H1 (cell line): ENCODE results near the gene TBX5. TPM values are rescaled to one million over a fixed set of nuclear protein-coding genes. Genes with fewer than 3 reads are reported as not detected.

Experiments used
- CHD2 ChIP-seq: IDR thresholded peaks from 2 replicates; pipeline ENCODE4 v1.6.1; 2012; ENCODE audit warnings: low read length, improper control_type of control experiment
- EGR1 ChIP-seq: IDR thresholded peaks from 2 replicates; pipeline ENCODE4 v1.6.1; 2011; ENCODE audit warnings: low read depth, low read length, borderline replicate concordance
- MAFK ChIP-seq: IDR thresholded peaks from 2 replicates; pipeline ENCODE4 v1.6.1; 2012; ENCODE audit warnings: low read depth, mild to moderate bottlenecking, improper control_type of control experiment, low read length
- RXRA ChIP-seq: IDR thresholded peaks from 2 replicates; pipeline ENCODE4 v1.6.1; 2011; ENCODE audit warnings: low read depth, mild to moderate bottlenecking, low read length, moderate library complexity; ENCODE audit not compliant: insufficient read depth
- SIN3A ChIP-seq, 2 experiments: IDR thresholded peaks in 1 of 2; conservative IDR thresholded peaks in 1 of 2; 2 replicates each; pipeline ENCODE4 v1.6.1; 2011 to 2012; ENCODE audit warnings: low read length in 2 of 2, improper control_type of control experiment in 1 of 2, low read depth in 1 of 2, mild to moderate bottlenecking in 1 of 2
- SRF ChIP-seq: IDR thresholded peaks from 2 replicates; pipeline ENCODE4 v1.6.1; 2011; ENCODE audit warnings: mild to moderate bottlenecking, low read depth, low read length, moderate library complexity
- SUZ12 ChIP-seq: fragments of 200-600 bp; sonication (generic); IDR thresholded peaks from 2 replicates; pipeline ENCODE4 v1.6.1; 2012; ENCODE audit warnings: mild to moderate bottlenecking, inconsistent platforms, low read length, moderate library complexity, mixed read lengths
- TAF7 ChIP-seq: optimal IDR thresholded peaks from 2 replicates; pipeline ENCODE3; 2011; ENCODE audit warnings: low read depth, mild to moderate bottlenecking, inconsistent platforms, low read length, moderate library complexity, borderline replicate concordance
- polyA plus RNA-seq, 7 experiments: library from polyadenylated mRNA; depleted of rRNA in 3 of 7; stranded (reverse) in 5 of 7; unstranded in 2 of 7; fragments of >200 nt in 5 of 7; fragments of 200-250 nt in 2 of 7; gene quantifications; 1 replicate in 5 of 7; 2 replicates in 1 of 7; 4 replicates in 1 of 7; pipeline versions ENCODE4 v1.2.1 to v1.2.3, GENCODE V29; 2011 to 2013; ENCODE audit warnings: missing spikeins in 2 of 7, mixed read lengths in 2 of 7
- total RNA-seq: library from RNA; stranded (reverse); fragmentation: NEBNext Ultra II Directional; extraction: Animal tissue kit (Norgen Biotek cat#: 25700); gene quantifications from 2 replicates; pipeline ENCODE4 v1.2.1, GENCODE V29; 2021
- TF ChIP-seq, protein P1 (sequence below): fragments of 300-600 bp; sonication (generic); IDR thresholded peaks from 2 replicates; pipeline ENCODE4 v1.7.1; 2012; ENCODE audit warnings: low read length, moderate library complexity, mild to moderate bottlenecking, inconsistent platforms; ENCODE audit not compliant: insufficient replicate concordance

The TBX5 gene
- total and polyA plus RNA-seq, 2 of the 8 experiments (the other 6 are each of a cell fraction or from before 2014, with no cell fraction given) = 0.05 TPM; not detected in 1

DNA sequence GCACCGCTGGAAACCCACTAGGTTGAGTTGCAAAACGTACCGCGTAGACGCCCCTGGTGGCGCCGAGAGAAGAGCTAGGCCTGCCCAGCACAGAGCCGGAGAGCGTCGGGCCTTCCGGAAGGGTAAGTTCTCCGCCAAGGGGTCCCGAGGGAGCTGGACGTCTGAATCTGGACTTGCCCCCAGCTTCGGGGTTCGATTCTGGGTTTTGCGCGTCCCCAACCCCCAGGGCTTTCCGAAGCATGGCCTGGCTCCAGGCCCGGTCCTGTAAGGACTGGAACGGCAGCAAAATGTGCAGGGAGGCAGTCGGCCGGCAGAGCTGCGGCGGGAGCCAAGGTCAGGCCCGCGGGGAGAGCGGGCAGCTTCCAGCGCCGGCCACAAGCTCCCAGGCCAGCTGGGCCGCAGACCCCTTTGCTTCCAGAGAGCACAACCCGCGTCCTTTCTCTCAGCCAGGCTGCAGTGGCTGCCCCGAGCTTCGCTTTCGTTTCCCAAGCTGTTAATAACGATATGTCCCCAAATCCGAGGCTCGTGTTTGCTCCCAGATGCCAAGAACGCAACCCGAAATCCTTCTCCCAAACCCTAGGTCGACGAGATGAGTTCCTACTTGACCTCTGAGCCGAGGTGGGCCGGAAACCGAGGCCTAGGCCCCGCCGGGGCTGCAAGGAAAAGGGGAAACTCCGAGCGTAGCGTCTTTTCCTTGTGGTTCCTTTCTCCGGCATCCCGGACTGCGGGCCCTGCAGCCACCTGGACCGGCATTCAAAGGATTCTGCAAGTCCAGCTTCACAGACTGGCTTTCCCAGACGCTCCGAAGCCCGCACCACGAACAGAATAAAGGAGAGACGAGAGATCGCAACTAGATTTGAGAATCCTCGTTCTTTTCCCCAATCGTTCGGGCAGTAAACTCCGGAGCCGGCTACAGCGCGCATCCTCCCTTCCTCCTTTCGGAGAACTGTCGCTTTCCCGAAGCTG, 3.2 kb upstream of the TBX5 start (continued):
- TF ChIP-seq, protein P1, sequence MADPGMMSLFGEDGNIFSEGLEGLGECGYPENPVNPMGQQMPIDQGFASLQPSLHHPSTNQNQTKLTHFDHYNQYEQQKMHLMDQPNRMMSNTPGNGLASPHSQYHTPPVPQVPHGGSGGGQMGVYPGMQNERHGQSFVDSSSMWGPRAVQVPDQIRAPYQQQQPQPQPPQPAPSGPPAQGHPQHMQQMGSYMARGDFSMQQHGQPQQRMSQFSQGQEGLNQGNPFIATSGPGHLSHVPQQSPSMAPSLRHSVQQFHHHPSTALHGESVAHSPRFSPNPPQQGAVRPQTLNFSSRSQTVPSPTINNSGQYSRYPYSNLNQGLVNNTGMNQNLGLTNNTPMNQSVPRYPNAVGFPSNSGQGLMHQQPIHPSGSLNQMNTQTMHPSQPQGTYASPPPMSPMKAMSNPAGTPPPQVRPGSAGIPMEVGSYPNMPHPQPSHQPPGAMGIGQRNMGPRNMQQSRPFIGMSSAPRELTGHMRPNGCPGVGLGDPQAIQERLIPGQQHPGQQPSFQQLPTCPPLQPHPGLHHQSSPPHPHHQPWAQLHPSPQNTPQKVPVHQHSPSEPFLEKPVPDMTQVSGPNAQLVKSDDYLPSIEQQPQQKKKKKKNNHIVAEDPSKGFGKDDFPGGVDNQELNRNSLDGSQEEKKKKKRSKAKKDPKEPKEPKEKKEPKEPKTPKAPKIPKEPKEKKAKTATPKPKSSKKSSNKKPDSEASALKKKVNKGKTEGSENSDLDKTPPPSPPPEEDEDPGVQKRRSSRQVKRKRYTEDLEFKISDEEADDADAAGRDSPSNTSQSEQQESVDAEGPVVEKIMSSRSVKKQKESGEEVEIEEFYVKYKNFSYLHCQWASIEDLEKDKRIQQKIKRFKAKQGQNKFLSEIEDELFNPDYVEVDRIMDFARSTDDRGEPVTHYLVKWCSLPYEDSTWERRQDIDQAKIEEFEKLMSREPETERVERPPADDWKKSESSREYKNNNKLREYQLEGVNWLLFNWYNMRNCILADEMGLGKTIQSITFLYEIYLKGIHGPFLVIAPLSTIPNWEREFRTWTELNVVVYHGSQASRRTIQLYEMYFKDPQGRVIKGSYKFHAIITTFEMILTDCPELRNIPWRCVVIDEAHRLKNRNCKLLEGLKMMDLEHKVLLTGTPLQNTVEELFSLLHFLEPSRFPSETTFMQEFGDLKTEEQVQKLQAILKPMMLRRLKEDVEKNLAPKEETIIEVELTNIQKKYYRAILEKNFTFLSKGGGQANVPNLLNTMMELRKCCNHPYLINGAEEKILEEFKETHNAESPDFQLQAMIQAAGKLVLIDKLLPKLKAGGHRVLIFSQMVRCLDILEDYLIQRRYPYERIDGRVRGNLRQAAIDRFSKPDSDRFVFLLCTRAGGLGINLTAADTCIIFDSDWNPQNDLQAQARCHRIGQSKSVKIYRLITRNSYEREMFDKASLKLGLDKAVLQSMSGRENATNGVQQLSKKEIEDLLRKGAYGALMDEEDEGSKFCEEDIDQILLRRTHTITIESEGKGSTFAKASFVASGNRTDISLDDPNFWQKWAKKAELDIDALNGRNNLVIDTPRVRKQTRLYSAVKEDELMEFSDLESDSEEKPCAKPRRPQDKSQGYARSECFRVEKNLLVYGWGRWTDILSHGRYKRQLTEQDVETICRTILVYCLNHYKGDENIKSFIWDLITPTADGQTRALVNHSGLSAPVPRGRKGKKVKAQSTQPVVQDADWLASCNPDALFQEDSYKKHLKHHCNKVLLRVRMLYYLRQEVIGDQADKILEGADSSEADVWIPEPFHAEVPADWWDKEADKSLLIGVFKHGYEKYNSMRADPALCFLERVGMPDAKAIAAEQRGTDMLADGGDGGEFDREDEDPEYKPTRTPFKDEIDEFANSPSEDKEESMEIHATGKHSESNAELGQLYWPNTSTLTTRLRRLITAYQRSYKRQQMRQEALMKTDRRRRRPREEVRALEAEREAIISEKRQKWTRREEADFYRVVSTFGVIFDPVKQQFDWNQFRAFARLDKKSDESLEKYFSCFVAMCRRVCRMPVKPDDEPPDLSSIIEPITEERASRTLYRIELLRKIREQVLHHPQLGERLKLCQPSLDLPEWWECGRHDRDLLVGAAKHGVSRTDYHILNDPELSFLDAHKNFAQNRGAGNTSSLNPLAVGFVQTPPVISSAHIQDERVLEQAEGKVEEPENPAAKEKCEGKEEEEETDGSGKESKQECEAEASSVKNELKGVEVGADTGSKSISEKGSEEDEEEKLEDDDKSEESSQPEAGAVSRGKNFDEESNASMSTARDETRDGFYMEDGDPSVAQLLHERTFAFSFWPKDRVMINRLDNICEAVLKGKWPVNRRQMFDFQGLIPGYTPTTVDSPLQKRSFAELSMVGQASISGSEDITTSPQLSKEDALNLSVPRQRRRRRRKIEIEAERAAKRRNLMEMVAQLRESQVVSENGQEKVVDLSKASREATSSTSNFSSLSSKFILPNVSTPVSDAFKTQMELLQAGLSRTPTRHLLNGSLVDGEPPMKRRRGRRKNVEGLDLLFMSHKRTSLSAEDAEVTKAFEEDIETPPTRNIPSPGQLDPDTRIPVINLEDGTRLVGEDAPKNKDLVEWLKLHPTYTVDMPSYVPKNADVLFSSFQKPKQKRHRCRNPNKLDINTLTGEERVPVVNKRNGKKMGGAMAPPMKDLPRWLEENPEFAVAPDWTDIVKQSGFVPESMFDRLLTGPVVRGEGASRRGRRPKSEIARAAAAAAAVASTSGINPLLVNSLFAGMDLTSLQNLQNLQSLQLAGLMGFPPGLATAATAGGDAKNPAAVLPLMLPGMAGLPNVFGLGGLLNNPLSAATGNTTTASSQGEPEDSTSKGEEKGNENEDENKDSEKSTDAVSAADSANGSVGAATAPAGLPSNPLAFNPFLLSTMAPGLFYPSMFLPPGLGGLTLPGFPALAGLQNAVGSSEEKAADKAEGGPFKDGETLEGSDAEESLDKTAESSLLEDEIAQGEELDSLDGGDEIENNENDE = no peak
- TF ChIP-seq EGR1 = no peak
- no peak for TF ChIP-seq RXRA
- no peak for TF ChIP-seq SRF
- peak; percentile 99 for TF ChIP-seq SUZ12
- 0 out of 4 replicates have a peak, but pooled peaks of 1 of the 2 experiments have one; percentile 40 for TF ChIP-seq SIN3A (conservative IDR thresholded peaks at IDR 0.05 in 1 of 2, IDR thresholded peaks at IDR 0.05 in 1 of 2; ENCODE audit: low read depth in 1 of 2, low read length in 2 of 2)
- TF ChIP-seq MAFK = no peak
- no peak for TF ChIP-seq TAF7
- no peak for TF ChIP-seq CHD2
